Neural cell (in vitro differentiated cells): ENCODE results near the gene MED26.

Source experiments
- CTCF ChIP-seq: fragments of 450-650 bp; IDR thresholded peaks from 2 replicates; pipeline ENCODE4 v1.5.1; 2014; ENCODE audit warnings: antibody characterized with exemption, mild to moderate bottlenecking, moderate library complexity; ENCODE audit not compliant: poor library complexity, severe bottlenecking
- EP300 ChIP-seq: fragments of 450-650 bp; conservative IDR thresholded peaks from 2 replicates; pipeline ENCODE4 v1.6.1; 2014; ENCODE audit warnings: antibody characterized with exemption, mild to moderate bottlenecking, moderate library complexity; ENCODE audit not compliant: poor library complexity, severe bottlenecking
- EZH2 ChIP-seq: fragments of 200-600, 300-800 bp; shearing (Covaris generic), sonication (generic); IDR thresholded peaks from 2 replicates; pipeline ENCODE4 v1.6.1; 2014; ENCODE audit warnings: antibody characterized with exemption, low read length, borderline replicate concordance, mild to moderate bottlenecking; ENCODE audit not compliant: insufficient read depth, poor library complexity, severe bottlenecking
- MXI1 ChIP-seq: fragments of 450-650 bp; conservative IDR thresholded peaks from 2 replicates; pipeline ENCODE4 v1.6.1; 2014; ENCODE audit warnings: antibody characterized with exemption, mild to moderate bottlenecking; ENCODE audit not compliant: poor library complexity, severe bottlenecking
- POLR2AphosphoS5 ChIP-seq: IDR thresholded peaks from 2 replicates; pipeline ENCODE4 v1.6.1; 2012
- RAD21 ChIP-seq: fragments of 450-650 bp; conservative IDR thresholded peaks from 2 replicates; pipeline ENCODE4 v1.6.1; 2014; ENCODE audit warnings: antibody characterized with exemption, mild to moderate bottlenecking, moderate library complexity
- REST ChIP-seq: IDR thresholded peaks from 2 replicates; pipeline ENCODE4 v1.6.1; 2012; ENCODE audit warnings: borderline replicate concordance
- SMC3 ChIP-seq: fragments of 450-650 bp; conservative IDR thresholded peaks from 2 replicates; pipeline ENCODE4 v1.6.1; 2014; ENCODE audit warnings: antibody characterized with exemption, mild to moderate bottlenecking, moderate library complexity; ENCODE audit not compliant: poor library complexity

GRCh38 chr19:16612636-16613035 is 15.4 kb downstream of the MED26 start:
- TF ChIP-seq EP300 (no peak), CTCF (no peak), RAD21 (no peak), EZH2 (no peak), POLR2AphosphoS5 (no peak), REST (no peak), SMC3 (no peak), MXI1 (no peak)
